GM23338 (cell line): ENCODE data around the gene RPUSD1. TPM values are rescaled to one million over a fixed set of nuclear protein-coding genes. Genes with fewer than 3 reads are reported as not detected.

Source experiments
- ATAC-seq: fragments of 200-7000 bp; cut with Tn5 transposase; 3 replicates; pipeline ENCODE4 v1.9.1; 2020
- DNase-seq: peaks from one replicate; pipeline ENCODE4 v3.0.0-alpha.2; 2015; ENCODE audit warnings: low spot score
- H2AFZ ChIP-seq: fragments of 200-600 bp; sonication (generic); 2 replicates; pipeline ENCODE4 v1.8.0; 2016; ENCODE audit warnings: antibody characterized with exemption, mild to moderate bottlenecking, moderate library complexity
- H3F3A ChIP-seq: fragments of 200-600 bp; sonication (generic); replicated peaks from 2 replicates; pipeline ENCODE4 v1.8.0; 2017; ENCODE audit warnings: antibody characterized with exemption, mixed run types, low read depth
- H3K27ac ChIP-seq: fragments of 200-600 bp; sonication (generic); 2 replicates; pipeline ENCODE4 v1.6.1; 2016; ENCODE audit warnings: low read depth
- H3K27me3 ChIP-seq: fragments of 200-600 bp; sonication (generic); 2 replicates; pipeline ENCODE4 v1.8.0; 2016; ENCODE audit warnings: mild to moderate bottlenecking, mixed run types, moderate library complexity; ENCODE audit not compliant: insufficient read depth
- H3K36me3 ChIP-seq: fragments of 200-600 bp; sonication (generic); 2 replicates; pipeline ENCODE4 v1.8.0; 2016; ENCODE audit warnings: mild to moderate bottlenecking; ENCODE audit not compliant: insufficient read depth
- H3K4me1 ChIP-seq: fragments of 200-600 bp; sonication (generic); 2 replicates; pipeline ENCODE4 v1.8.0; 2016; ENCODE audit warnings: mild to moderate bottlenecking, moderate library complexity; ENCODE audit not compliant: insufficient read depth
- H3K4me2 ChIP-seq: fragments of 200-600 bp; sonication (generic); 2 replicates; pipeline ENCODE4 v1.7.1; 2017; ENCODE audit warnings: mixed run types
- H3K4me3 ChIP-seq: fragments of 200-600 bp; sonication (generic); 2 replicates; pipeline ENCODE4 v1.6.1; 2016; ENCODE audit warnings: mixed run types
- H3K79me2 ChIP-seq: fragments of 200-600 bp; sonication (generic); replicated peaks from 2 replicates; pipeline ENCODE4 v1.8.0; 2017; ENCODE audit warnings: mild to moderate bottlenecking; ENCODE audit not compliant: insufficient read depth
- H3K9me2 ChIP-seq: fragments of 200-600 bp; sonication (generic); 2 replicates; pipeline ENCODE4 v1.8.0; 2017; ENCODE audit not compliant: insufficient read depth
- H4K20me1 ChIP-seq: fragments of 200-600 bp; sonication (generic); replicated peaks from 2 replicates; pipeline ENCODE4 v1.8.0; 2017; ENCODE audit warnings: mild to moderate bottlenecking; ENCODE audit not compliant: insufficient read depth
- H3K27ac Mint-ChIP-seq: 2 replicates; pipeline ENCODE4 v1.8.0; 2020; ENCODE audit warnings: inconsistent platforms, mild to moderate bottlenecking, moderate library complexity, mixed read lengths
- H3K27me3 Mint-ChIP-seq: 3 replicates; pipeline ENCODE4 v1.8.0; 2022; ENCODE audit warnings: low read depth, mild to moderate bottlenecking, moderate library complexity, mixed read lengths, inconsistent platforms; ENCODE audit not compliant: insufficient read depth, poor library complexity
- H3K36me3 Mint-ChIP-seq: 3 replicates; pipeline ENCODE4 v1.8.0; 2021; ENCODE audit warnings: low read depth, mild to moderate bottlenecking, inconsistent platforms, moderate library complexity, mixed read lengths
- H3K4me1 Mint-ChIP-seq: 3 replicates; pipeline ENCODE4 v1.8.0; 2020; ENCODE audit warnings: mild to moderate bottlenecking, inconsistent platforms, mixed read lengths
- H3K4me3 Mint-ChIP-seq: 3 replicates; pipeline ENCODE4 v1.8.0; 2021; ENCODE audit warnings: moderate library complexity, mild to moderate bottlenecking, inconsistent platforms, mixed read lengths
- H3K9me3 Mint-ChIP-seq: 3 replicates; pipeline ENCODE4 v1.8.0; 2020; ENCODE audit warnings: moderate library complexity, mild to moderate bottlenecking, inconsistent platforms, mixed read lengths
- CREB1 ChIP-seq: fragments of 250-450 bp; sonication (Bioruptor Pico); IDR thresholded peaks from 2 replicates; pipeline ENCODE4 v1.5.0; 2020; ENCODE audit warnings: low read depth, mild to moderate bottlenecking, moderate library complexity
- ETS1 ChIP-seq: IDR thresholded peaks from 2 replicates; pipeline ENCODE4 v1.6.1; 2016; ENCODE audit warnings: antibody characterized with exemption
- EZH2 ChIP-seq: fragments of 200-600 bp; sonication (generic); IDR thresholded peaks from one replicate; pipeline ENCODE4 v1.8.0; 2017; ENCODE audit warnings: antibody characterized with exemption, mild to moderate bottlenecking, low read depth; ENCODE audit not compliant: unreplicated experiment
- EZH2phosphoT487 ChIP-seq: fragments of 200-600 bp; sonication (generic); IDR thresholded peaks from one replicate; pipeline ENCODE4 v1.8.1; 2018; ENCODE audit warnings: antibody characterized with exemption; ENCODE audit not compliant: unreplicated experiment
- JUNB ChIP-seq: IDR thresholded peaks from one replicate; pipeline ENCODE4 v1.6.1; 2016; ENCODE audit warnings: antibody characterized with exemption; ENCODE audit not compliant: unreplicated experiment
- NANOG ChIP-seq: IDR thresholded peaks from 2 replicates; pipeline ENCODE4 v1.6.1; 2016; ENCODE audit warnings: antibody characterized with exemption, borderline replicate concordance
- POLR2AphosphoS5 ChIP-seq: IDR thresholded peaks from 2 replicates; pipeline ENCODE4 v1.6.1; 2016; ENCODE audit warnings: antibody characterized with exemption, low read depth
- STAT1 ChIP-seq: IDR thresholded peaks from one replicate; pipeline ENCODE4 v1.6.1; 2016; ENCODE audit warnings: antibody characterized with exemption; ENCODE audit not compliant: unreplicated experiment
- ZNF114 ChIP-seq: fragments of 250-450 bp; sonication (Bioruptor Pico); IDR thresholded peaks from 2 replicates; pipeline ENCODE4 v1.5.0; 2020; ENCODE audit warnings: mild to moderate bottlenecking, moderate library complexity
- ZNF331 ChIP-seq: fragments of 250-450 bp; sonication (Bioruptor Pico); IDR thresholded peaks from 2 replicates; pipeline ENCODE4 v1.5.0; 2020; ENCODE audit warnings: low read depth, mild to moderate bottlenecking, moderate library complexity
- ZNF462 ChIP-seq: fragments of 250-450 bp; sonication (Bioruptor Pico); IDR thresholded peaks from 2 replicates; pipeline ENCODE4 v1.5.0; 2020; ENCODE audit warnings: mild to moderate bottlenecking, moderate library complexity
- polyA plus RNA-seq: library from polyadenylated mRNA; unstranded; fragments of >200 nt; fragmentation: Nextera tagmentation; extraction: Ambion mirVana; gene quantifications from 2 replicates; pipeline ENCODE4 v1.2.1, GENCODE V29; 2016
- total RNA-seq: library from RNA; depleted of rRNA; stranded (reverse); fragments of >200 nt; shearing (Covaris generic); gene quantifications from 2 replicates; pipeline ENCODE4 v1.2.3, GENCODE V29; 2014
- TF ChIP-seq, protein P1 (sequence below), 2 experiments: fragments of 200-600 bp in 1 of 2; sonication (generic) in 1 of 2; conservative IDR thresholded peaks; 2 replicates each; pipeline versions ENCODE4 v1.5.1 to v1.6.1; 2016 to 2017; ENCODE audit warnings: antibody characterized with exemption in 2 of 2, low read depth in 2 of 2, mild to moderate bottlenecking in 2 of 2, moderate library complexity in 1 of 2
- TF ChIP-seq, protein P2 (sequence below): IDR thresholded peaks from one replicate; pipeline ENCODE4 v1.6.1; 2018; ENCODE audit warnings: antibody characterized with exemption; ENCODE audit not compliant: unreplicated experiment

Gene RPUSD1
- total and polyA plus RNA-seq, 2 experiments from 2014 or later = 19.1 to 79.5 TPM

DNA sequence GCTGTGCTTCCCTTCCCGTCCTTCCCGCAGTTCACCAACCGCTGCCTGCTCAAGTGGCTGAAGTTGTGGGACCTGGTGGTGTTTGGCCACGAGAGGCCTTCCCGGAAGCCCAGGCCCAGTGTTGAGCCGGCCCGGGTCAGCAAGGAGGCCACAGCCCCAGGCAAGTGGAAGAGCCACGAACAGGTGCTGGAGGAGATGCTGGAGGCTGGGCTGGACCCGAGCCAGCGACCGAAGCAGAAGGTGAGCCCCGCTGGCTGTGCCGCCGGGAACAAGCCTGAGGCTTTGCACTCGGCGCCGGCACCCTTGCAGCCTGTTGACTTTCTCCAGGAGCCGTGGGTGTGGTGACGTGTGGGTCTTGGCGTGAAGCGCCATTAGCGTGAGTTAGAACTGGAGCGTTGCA is 3.0 kb upstream of the RPUSD1 start:
- Histone ChIP-seq H3F3A (no peaks in the 10 kb centered on the region), H2AFZ (no peak overlapping the region), H3K79me2 (peaks cover 11% of the 10 kb centered on the region; the same call in 1 of the 2 replicates), H3K27me3 (no peaks in the 10 kb centered on the region), H3K4me3 (no peak overlapping the region), H3K27ac (no peak overlapping the region), H3K4me2 (no peak overlapping the region), H4K20me1 (peaks cover 15% of the 10 kb centered on the region), H3K9me2 (no peaks in the 10 kb centered on the region), H3K36me3 (no peaks in the 10 kb centered on the region; the same call in 1 of the 2 replicates), H3K4me1 (no peaks in the 10 kb centered on the region)
- H3K9me3 Mint-ChIP-seq = no peaks in the 10 kb centered on the region; the same call in 2 of the 3 replicates
- no peak for ATAC-seq
- TF ChIP-seq, protein P1, sequence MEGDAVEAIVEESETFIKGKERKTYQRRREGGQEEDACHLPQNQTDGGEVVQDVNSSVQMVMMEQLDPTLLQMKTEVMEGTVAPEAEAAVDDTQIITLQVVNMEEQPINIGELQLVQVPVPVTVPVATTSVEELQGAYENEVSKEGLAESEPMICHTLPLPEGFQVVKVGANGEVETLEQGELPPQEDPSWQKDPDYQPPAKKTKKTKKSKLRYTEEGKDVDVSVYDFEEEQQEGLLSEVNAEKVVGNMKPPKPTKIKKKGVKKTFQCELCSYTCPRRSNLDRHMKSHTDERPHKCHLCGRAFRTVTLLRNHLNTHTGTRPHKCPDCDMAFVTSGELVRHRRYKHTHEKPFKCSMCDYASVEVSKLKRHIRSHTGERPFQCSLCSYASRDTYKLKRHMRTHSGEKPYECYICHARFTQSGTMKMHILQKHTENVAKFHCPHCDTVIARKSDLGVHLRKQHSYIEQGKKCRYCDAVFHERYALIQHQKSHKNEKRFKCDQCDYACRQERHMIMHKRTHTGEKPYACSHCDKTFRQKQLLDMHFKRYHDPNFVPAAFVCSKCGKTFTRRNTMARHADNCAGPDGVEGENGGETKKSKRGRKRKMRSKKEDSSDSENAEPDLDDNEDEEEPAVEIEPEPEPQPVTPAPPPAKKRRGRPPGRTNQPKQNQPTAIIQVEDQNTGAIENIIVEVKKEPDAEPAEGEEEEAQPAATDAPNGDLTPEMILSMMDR (conservative IDR thresholded peaks at IDR 0.05; ENCODE audit: low read depth in 2 of 2) = no peak
- no peak for TF ChIP-seq JUNB
- TF ChIP-seq, protein P2, sequence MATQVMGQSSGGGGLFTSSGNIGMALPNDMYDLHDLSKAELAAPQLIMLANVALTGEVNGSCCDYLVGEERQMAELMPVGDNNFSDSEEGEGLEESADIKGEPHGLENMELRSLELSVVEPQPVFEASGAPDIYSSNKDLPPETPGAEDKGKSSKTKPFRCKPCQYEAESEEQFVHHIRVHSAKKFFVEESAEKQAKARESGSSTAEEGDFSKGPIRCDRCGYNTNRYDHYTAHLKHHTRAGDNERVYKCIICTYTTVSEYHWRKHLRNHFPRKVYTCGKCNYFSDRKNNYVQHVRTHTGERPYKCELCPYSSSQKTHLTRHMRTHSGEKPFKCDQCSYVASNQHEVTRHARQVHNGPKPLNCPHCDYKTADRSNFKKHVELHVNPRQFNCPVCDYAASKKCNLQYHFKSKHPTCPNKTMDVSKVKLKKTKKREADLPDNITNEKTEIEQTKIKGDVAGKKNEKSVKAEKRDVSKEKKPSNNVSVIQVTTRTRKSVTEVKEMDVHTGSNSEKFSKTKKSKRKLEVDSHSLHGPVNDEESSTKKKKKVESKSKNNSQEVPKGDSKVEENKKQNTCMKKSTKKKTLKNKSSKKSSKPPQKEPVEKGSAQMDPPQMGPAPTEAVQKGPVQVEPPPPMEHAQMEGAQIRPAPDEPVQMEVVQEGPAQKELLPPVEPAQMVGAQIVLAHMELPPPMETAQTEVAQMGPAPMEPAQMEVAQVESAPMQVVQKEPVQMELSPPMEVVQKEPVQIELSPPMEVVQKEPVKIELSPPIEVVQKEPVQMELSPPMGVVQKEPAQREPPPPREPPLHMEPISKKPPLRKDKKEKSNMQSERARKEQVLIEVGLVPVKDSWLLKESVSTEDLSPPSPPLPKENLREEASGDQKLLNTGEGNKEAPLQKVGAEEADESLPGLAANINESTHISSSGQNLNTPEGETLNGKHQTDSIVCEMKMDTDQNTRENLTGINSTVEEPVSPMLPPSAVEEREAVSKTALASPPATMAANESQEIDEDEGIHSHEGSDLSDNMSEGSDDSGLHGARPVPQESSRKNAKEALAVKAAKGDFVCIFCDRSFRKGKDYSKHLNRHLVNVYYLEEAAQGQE = no peak
- no peak for TF ChIP-seq STAT1
- no peak for TF ChIP-seq EZH2
- no peak for TF ChIP-seq CREB1 (CRISPR knock-in tag)
- no peak for TF ChIP-seq NANOG
- TF ChIP-seq ZNF462 = no peak
- no peak for TF ChIP-seq ZNF114 (CRISPR knock-in tag)
- TF ChIP-seq ETS1 = no peak
- no peak for TF ChIP-seq ZNF331
- TF ChIP-seq EZH2phosphoT487 = no peak
- no peak for TF ChIP-seq POLR2AphosphoS5
- no peak overlapping the region for H3K27ac Mint-ChIP-seq
- H3K27me3 Mint-ChIP-seq = peaks cover 11% of the 10 kb centered on the region
- H3K4me3 Mint-ChIP-seq = no peak overlapping the region; the same call in 2 of the 3 replicates
- H3K36me3 Mint-ChIP-seq = peaks cover 17% of the 10 kb centered on the region
- DNase-seq = no peak
- no peaks in the 10 kb centered on the region for H3K4me1 Mint-ChIP-seq
